Smooth muscle cell (in vitro differentiated cells): ENCODE data around the gene LRFN2. TPM values are rescaled to one million over a fixed set of nuclear protein-coding genes. Genes with fewer than 3 reads are reported as not detected.

Source experiments
- DNase-seq: peaks from one replicate; lab custom pipeline; 2025; ENCODE audit not compliant: unreplicated experiment; lab: John Stamatoyannopoulos, UW
- H2AFZ ChIP-seq: fragments of 200-600 bp; sonication (generic); 2 replicates; pipeline ENCODE4 v1.6.0; 2016; ENCODE audit warnings: antibody characterized with exemption, low read depth, mild to moderate bottlenecking
- H3F3A ChIP-seq: fragments of 200-600 bp; sonication (generic); 2 replicates; pipeline ENCODE4 v1.6.0; 2017; ENCODE audit warnings: antibody characterized with exemption, low read depth
- H3K27ac ChIP-seq: fragments of 200-600 bp; sonication (generic); 2 replicates; pipeline ENCODE4 v1.5.1; 2016; ENCODE audit warnings: low read depth, mild to moderate bottlenecking
- H3K27me3 ChIP-seq: fragments of 200-600 bp; sonication (generic); 2 replicates; pipeline ENCODE4 v1.6.1; 2016; ENCODE audit warnings: low read depth, mild to moderate bottlenecking
- H3K36me3 ChIP-seq: fragments of 200-600 bp; sonication (generic); 2 replicates; pipeline ENCODE4 v1.5.1; 2016; ENCODE audit warnings: low read depth
- H3K4me1 ChIP-seq: fragments of 200-600 bp; sonication (generic); 2 replicates; pipeline ENCODE4 v1.5.1; 2016; ENCODE audit warnings: low read depth
- H3K4me2 ChIP-seq: fragments of 200-600 bp; sonication (generic); 2 replicates; pipeline ENCODE4 v1.6.0; 2016; ENCODE audit warnings: mild to moderate bottlenecking
- H3K4me3 ChIP-seq: fragments of 200-600 bp; sonication (generic); 2 replicates; pipeline ENCODE4 v1.5.1; 2016; ENCODE audit warnings: mild to moderate bottlenecking
- H3K79me2 ChIP-seq: fragments of 200-600 bp; sonication (generic); 2 replicates; pipeline ENCODE4 v1.6.0; 2016; ENCODE audit warnings: low read depth, mild to moderate bottlenecking
- H3K9ac ChIP-seq: fragments of 200-600 bp; sonication (generic); 2 replicates; pipeline ENCODE4 v1.6.0; 2016; ENCODE audit warnings: low read depth
- H3K9me3 ChIP-seq: fragments of 200-600 bp; sonication (generic); replicated peaks from 2 replicates; pipeline ENCODE4 v1.5.1; 2016; ENCODE audit warnings: low read depth
- H4K20me1 ChIP-seq: fragments of 200-600 bp; sonication (generic); 2 replicates; pipeline ENCODE4 v1.6.0; 2016; ENCODE audit warnings: low read depth
- CTCF ChIP-seq: fragments of 200-600 bp; sonication (generic); IDR thresholded peaks from 2 replicates; pipeline ENCODE4 v1.5.1; 2017; ENCODE audit warnings: borderline replicate concordance, mild to moderate bottlenecking, antibody characterized with exemption; ENCODE audit not compliant: insufficient read depth, poor library complexity, severe bottlenecking
- WGBS: methylation state at CpG from one replicate; pipeline ENCODE4 v1.1.7; 2016; ENCODE audit warnings: low lambda C conversion rate; 5-methylcytosine and 5-hydroxymethylcytosine counted together
- polyA plus RNA-seq: library from polyadenylated mRNA; unstranded; fragments of >200 nt; fragmentation: Nextera tagmentation; extraction: Ambion mirVana; gene quantifications from 2 replicates; pipeline ENCODE4 v1.2.1, GENCODE V29; 2016
- total RNA-seq: library from RNA; depleted of rRNA; stranded (reverse); fragments of >200 nt; gene quantifications from 2 replicates; pipeline ENCODE4 v1.2.3, GENCODE V29; 2014

LRFN2 gene
- total and polyA plus RNA-seq, 2 experiments from 2014 or later: 0.04 to 0.57 TPM

GRCh38 chr6:40461643-40462042, 125.5 kb downstream of the LRFN2 start:
- H2AFZ ChIP-seq: no peak overlapping the region
- H3K36me3 ChIP-seq: no peaks in the 10 kb centered on the region
- H3K9me3 ChIP-seq: no peaks in the 10 kb centered on the region
- no peak overlapping the region for H3K27ac ChIP-seq
- H3K9ac ChIP-seq: no peak overlapping the region
- DNase-seq: no peak
- no peak for TF ChIP-seq CTCF
- peaks cover 18% of the 10 kb centered on the region for H3K27me3 ChIP-seq
- H3K79me2 ChIP-seq: no peaks in the 10 kb centered on the region
- no peak overlapping the region for H3K4me3 ChIP-seq
- no peak overlapping the region for H3K4me2 ChIP-seq
- H3K4me1 ChIP-seq: no peaks in the 10 kb centered on the region
- H3F3A ChIP-seq: no peaks in the 10 kb centered on the region
- H4K20me1 ChIP-seq: no peaks in the 10 kb centered on the region
- 89% methylated on average over 3 of the region's 3 CpGs for WGBS

GRCh38 chr6:40460380-40460779, 126.8 kb downstream of the LRFN2 start:
- Histone ChIP-seq H4K20me1 (no peaks in the 10 kb centered on the region), H3K36me3 (no peaks in the 10 kb centered on the region), H3K79me2 (no peaks in the 10 kb centered on the region), H3K9ac (no peak overlapping the region), H3F3A (no peaks in the 10 kb centered on the region), H3K27me3 (peaks cover 23% of the 10 kb centered on the region), H3K4me1 (no peaks in the 10 kb centered on the region), H3K4me2 (no peak overlapping the region), H3K4me3 (no peak overlapping the region), H2AFZ (no peak overlapping the region), H3K27ac (no peak overlapping the region), H3K9me3 (no peaks in the 10 kb centered on the region)
- no peak for TF ChIP-seq CTCF
- DNase-seq: no peak
- WGBS: 59% methylated on average over 1 of the region's 1 CpG

- H3K79me2 ChIP-seq: no peaks in the 10 kb centered on the region
Measured at GRCh38 chr6:40457261-40457660, 129.9 kb downstream of the LRFN2 start.

More at GRCh38 chr6:40457261-40457660, 129.9 kb downstream of the LRFN2 start:
- Histone ChIP-seq H2AFZ (no peak overlapping the region), H3K27ac (no peak overlapping the region), H4K20me1 (no peaks in the 10 kb centered on the region), H3K36me3 (no peaks in the 10 kb centered on the region), H3K27me3 (peaks cover 27% of the 10 kb centered on the region), H3K9ac (no peak overlapping the region), H3K4me3 (no peak overlapping the region), H3F3A (no peaks in the 10 kb centered on the region), H3K4me2 (no peak overlapping the region), H3K4me1 (no peaks in the 10 kb centered on the region), H3K9me3 (no peaks in the 10 kb centered on the region)
- DNase-seq: no peak
- 100% methylated on average over 1 of the region's 1 CpG for WGBS
- no peak for TF ChIP-seq CTCF
